SK-N-SH (cell line): ENCODE data around the gene CEP70.

Experiments used
- CTCF ChIP-seq: fragments of 200-600 bp; sonication (generic); IDR thresholded peaks from 2 replicates; pipeline ENCODE4 v1.6.1; 2017; ENCODE audit warnings: antibody characterized with exemption, mild to moderate bottlenecking, moderate library complexity
- FOXM1 ChIP-seq: IDR thresholded peaks from 2 replicates; pipeline ENCODE4 v1.4.0; 2012; ENCODE audit warnings: low read depth, mild to moderate bottlenecking
- TAF1 ChIP-seq: IDR thresholded peaks from 2 replicates; pipeline ENCODE4 v1.6.1; 2012; ENCODE audit warnings: low read depth, mild to moderate bottlenecking, low read length, moderate library complexity, borderline replicate concordance

DNA sequence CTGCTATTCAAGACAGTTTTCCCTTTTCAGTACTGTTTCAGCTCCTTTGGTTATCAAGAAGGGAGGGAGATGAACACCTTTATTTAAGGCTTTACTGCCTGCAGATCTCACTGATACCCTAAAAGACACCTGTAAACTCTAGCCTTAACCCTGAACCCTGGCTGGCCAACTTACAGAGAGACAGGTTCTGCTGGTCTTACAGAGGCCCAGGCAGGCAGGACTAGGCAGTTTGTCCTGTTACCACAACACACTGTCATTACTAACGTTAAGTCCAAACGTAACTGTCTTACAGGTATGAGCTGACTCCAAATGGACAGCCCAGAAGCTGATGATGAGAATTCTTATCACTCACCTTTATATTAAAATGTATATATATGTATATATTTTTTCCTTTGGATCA, 117.5 kb downstream of the CEP70 start:
- TF ChIP-seq CTCF: no peak
- no peak for TF ChIP-seq TAF1
- TF ChIP-seq FOXM1: no peak
